ENCODE results near the gene ABL1. TPM values are rescaled to one million over a fixed set of nuclear protein-coding genes. Genes with fewer than 3 reads are reported as not detected.

ABL1 gene
- total RNA-seq, 1 donor from 2014 or later = 118 TPM

GRCh38 chr9:130886981-130887380 is 51.9 kb downstream of the ABL1 start:
- peaks cover 9% of the 10 kb centered on the region for H3K9me3 Mint-ChIP-seq (ENCODE audit: unreplicated experiment)
- no peak overlapping the region for H3K4me3 Mint-ChIP-seq (ENCODE audit: unreplicated experiment)
- H3K36me3 Mint-ChIP-seq (ENCODE audit: unreplicated experiment) = peaks cover 5% of the 10 kb centered on the region
- peaks cover 14% of the 10 kb centered on the region for H3K4me1 Mint-ChIP-seq (ENCODE audit: low read depth, unreplicated experiment)
- DNase-seq = no peak
- peaks cover 12% of the 10 kb centered on the region for H3K27me3 Mint-ChIP-seq (ENCODE audit: unreplicated experiment)
- TF ChIP-seq CTCF (IDR thresholded peaks at IDR 0.05; ENCODE audit: partially characterized antibody, unreplicated experiment) = no peak
- H3K27ac Mint-ChIP-seq (ENCODE audit: unreplicated experiment) = no peak overlapping the region

GRCh38 chr9:130887494-130888144 is 52.6 kb downstream of the ABL1 start:
- Mint-ChIP-seq H3K27me3 (ENCODE audit: unreplicated experiment) (peaks cover 12% of the 10 kb centered on the region), H3K4me3 (ENCODE audit: unreplicated experiment) (no peak overlapping the region), H3K9me3 (ENCODE audit: unreplicated experiment) (peaks cover 12% of the 10 kb centered on the region), H3K27ac (ENCODE audit: unreplicated experiment) (no peak overlapping the region), H3K36me3 (ENCODE audit: unreplicated experiment) (peaks cover 5% of the 10 kb centered on the region), H3K4me1 (ENCODE audit: low read depth, unreplicated experiment) (peaks cover 18% of the 10 kb centered on the region)
- no peak for DNase-seq
- no peak for TF ChIP-seq CTCF (IDR thresholded peaks at IDR 0.05; ENCODE audit: partially characterized antibody, unreplicated experiment)

GRCh38 chr9:130888146-130888885 is 53.3 kb downstream of the ABL1 start:
- TF ChIP-seq CTCF (IDR thresholded peaks at IDR 0.05; ENCODE audit: partially characterized antibody, unreplicated experiment) = no peak
- peaks cover 18% of the 10 kb centered on the region for H3K4me1 Mint-ChIP-seq (ENCODE audit: low read depth, unreplicated experiment)
- no peak overlapping the region for H3K4me3 Mint-ChIP-seq (ENCODE audit: unreplicated experiment)
- H3K27me3 Mint-ChIP-seq (ENCODE audit: unreplicated experiment) = peaks cover 15% of the 10 kb centered on the region
- H3K27ac Mint-ChIP-seq (ENCODE audit: unreplicated experiment) = no peak overlapping the region
- peaks cover 14% of the 10 kb centered on the region for H3K9me3 Mint-ChIP-seq (ENCODE audit: unreplicated experiment)
- peaks cover 5% of the 10 kb centered on the region for H3K36me3 Mint-ChIP-seq (ENCODE audit: unreplicated experiment)
- no peak for DNase-seq

- no peak for TF ChIP-seq CTCF (IDR thresholded peaks at IDR 0.05; ENCODE audit: partially characterized antibody, unreplicated experiment)
- Mint-ChIP-seq H3K4me1 (ENCODE audit: low read depth, unreplicated experiment) (peaks cover 21% of the 10 kb centered on the region), H3K27ac (ENCODE audit: unreplicated experiment) (no peak overlapping the region), H3K36me3 (ENCODE audit: unreplicated experiment) (peaks cover 5% of the 10 kb centered on the region), H3K9me3 (ENCODE audit: unreplicated experiment) (peaks cover 14% of the 10 kb centered on the region), H3K27me3 (ENCODE audit: unreplicated experiment) (peaks cover 12% of the 10 kb centered on the region), H3K4me3 (ENCODE audit: unreplicated experiment) (no peak overlapping the region)
- DNase-seq = no peak
Observed at GRCh38 chr9:130890124-130890523, 55.1 kb downstream of the ABL1 start.

Data from glutamatergic neuron (in vitro differentiated cells).